K562 (cell line): ENCODE results near the gene TESMIN. TPM values are rescaled to one million over a fixed set of nuclear protein-coding genes. Genes with fewer than 3 reads are reported as not detected.

Source experiments
- GATAD2B ChIP-seq: fragments of 450-650 bp; IDR thresholded peaks from 2 replicates; pipeline ENCODE4 v1.6.1; 2017; ENCODE audit warnings: mild to moderate bottlenecking, borderline replicate concordance
- MCM3 ChIP-seq: fragments of 450-650 bp; IDR thresholded peaks from 2 replicates; pipeline ENCODE4 v1.6.1; 2016
- NCOA2 ChIP-seq, 2 experiments: fragments of 450-650 bp; IDR thresholded peaks; 2 replicates each; pipeline ENCODE4 v1.6.1; 2018; ENCODE audit warnings: mild to moderate bottlenecking in 2 of 2, moderate library complexity in 1 of 2; ENCODE audit not compliant: partially characterized antibody in 2 of 2
- SMARCC2 ChIP-seq: fragments of 450-650 bp; IDR thresholded peaks from 2 replicates; pipeline ENCODE4 v1.6.1; 2017; ENCODE audit warnings: antibody characterized with exemption, moderate library complexity, mild to moderate bottlenecking, low read depth
- SNRNP70 ChIP-seq: fragments of 200-400 bp; formaldehyde crosslinking; optimal IDR thresholded peaks from 2 replicates; pipeline ENCODE3; 2017; ENCODE audit warnings: low read depth, low read length
- XRCC3 ChIP-seq: fragments of 450-650 bp; IDR thresholded peaks from 2 replicates; pipeline ENCODE4 v1.6.1; 2017; ENCODE audit warnings: mild to moderate bottlenecking, moderate library complexity
- ZNF76 ChIP-seq: fragments of 250-450 bp; sonication (Bioruptor Pico); IDR thresholded peaks from 2 replicates; pipeline ENCODE4 v1.4.0; 2020; ENCODE audit warnings: mild to moderate bottlenecking, moderate library complexity, borderline replicate concordance
- polyA plus RNA-seq, 8 experiments: library from polyadenylated mRNA; depleted of rRNA in 4 of 8; stranded (reverse) in 5 of 8; unstranded in 3 of 8; fragments of >200 nt; fragmentation: Nextera tagmentation in 2 of 8; fragmentation: Illumina TruSeq in 1 of 8; extraction: Ambion mirVana in 2 of 8; extraction: Trizol in 1 of 8; gene quantifications; 2 replicates each; pipeline versions ENCODE4 v1.2.1 to v1.2.3, GENCODE V29; 2011 to 2014; ENCODE audit warnings: inconsistent platforms in 1 of 8, missing spikeins in 1 of 8
- total RNA-seq, 7 experiments: library from RNA; depleted of rRNA in 6 of 7; stranded (reverse); fragments of >200 nt in 6 of 7; fragmentation: Illumina TruSeq in 2 of 7; extraction: Trizol in 2 of 7; gene quantifications; 2 replicates each; pipeline versions ENCODE4 v1.2.1 to v1.2.3, GENCODE V29; 2011 to 2021; ENCODE audit warnings: low replicate concordance in 1 of 7
- TF ChIP-seq, protein P1 (sequence below): fragments of 250-450 bp; sonication (Bioruptor Pico); IDR thresholded peaks from 2 replicates; pipeline ENCODE4 v1.5.1; 2021; ENCODE audit warnings: mild to moderate bottlenecking
- TF ChIP-seq, protein P2 (sequence below): fragments of 450-650 bp; formaldehyde crosslinking; IDR thresholded peaks from 2 replicates; pipeline ENCODE4 v1.4.0; 2022; ENCODE audit warnings: missing genetic modification characterization
- TF ChIP-seq, protein P3 (sequence below): fragments of 450-650 bp; formaldehyde crosslinking; IDR thresholded peaks from 2 replicates; pipeline ENCODE4 v1.4.0; 2020; ENCODE audit warnings: mild to moderate bottlenecking

The TESMIN gene
- total and polyA plus RNA-seq, 9 of the 15 experiments (the other 6 are each of a cell fraction or from before 2014, with no cell fraction given): 8.9 to 50.5 (median 15.0) TPM

- TF ChIP-seq, protein P1, sequence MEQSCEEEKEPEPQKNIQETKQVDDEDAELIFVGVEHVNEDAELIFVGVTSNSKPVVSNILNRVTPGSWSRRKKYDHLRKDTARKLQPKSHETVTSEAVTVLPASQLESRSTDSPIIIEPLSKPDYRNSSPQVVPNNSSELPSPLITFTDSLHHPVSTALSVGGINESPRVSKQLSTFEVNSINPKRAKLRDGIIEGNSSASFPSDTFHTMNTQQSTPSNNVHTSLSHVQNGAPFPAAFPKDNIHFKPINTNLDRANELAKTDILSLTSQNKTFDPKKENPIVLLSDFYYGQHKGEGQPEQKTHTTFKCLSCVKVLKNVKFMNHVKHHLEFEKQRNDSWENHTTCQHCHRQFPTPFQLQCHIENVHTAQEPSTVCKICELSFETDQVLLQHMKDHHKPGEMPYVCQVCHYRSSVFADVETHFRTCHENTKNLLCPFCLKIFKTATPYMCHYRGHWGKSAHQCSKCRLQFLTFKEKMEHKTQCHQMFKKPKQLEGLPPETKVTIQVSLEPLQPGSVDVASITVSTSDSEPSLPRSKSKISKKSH: no peak
- TF ChIP-seq SMARCC2 (no peak), MCM3 (no peak), XRCC3 (no peak), GATAD2B (no peak), ZNF76 (no peak), NCOA2 (IDR thresholded peaks at IDR 0.05; ENCODE audit: partially characterized antibody in 2 of 2) (no peak), SNRNP70 (no peak)
- TF ChIP-seq, protein P2, sequence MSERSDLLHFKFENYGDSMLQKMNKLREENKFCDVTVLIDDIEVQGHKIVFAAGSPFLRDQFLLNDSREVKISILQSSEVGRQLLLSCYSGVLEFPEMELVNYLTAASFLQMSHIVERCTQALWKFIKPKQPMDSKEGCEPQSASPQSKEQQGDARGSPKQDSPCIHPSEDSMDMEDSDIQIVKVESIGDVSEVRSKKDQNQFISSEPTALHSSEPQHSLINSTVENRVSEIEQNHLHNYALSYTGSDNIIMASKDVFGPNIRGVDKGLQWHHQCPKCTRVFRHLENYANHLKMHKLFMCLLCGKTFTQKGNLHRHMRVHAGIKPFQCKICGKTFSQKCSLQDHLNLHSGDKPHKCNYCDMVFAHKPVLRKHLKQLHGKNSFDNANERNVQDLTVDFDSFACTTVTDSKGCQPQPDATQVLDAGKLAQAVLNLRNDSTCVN: no peak
- TF ChIP-seq, protein P3, sequence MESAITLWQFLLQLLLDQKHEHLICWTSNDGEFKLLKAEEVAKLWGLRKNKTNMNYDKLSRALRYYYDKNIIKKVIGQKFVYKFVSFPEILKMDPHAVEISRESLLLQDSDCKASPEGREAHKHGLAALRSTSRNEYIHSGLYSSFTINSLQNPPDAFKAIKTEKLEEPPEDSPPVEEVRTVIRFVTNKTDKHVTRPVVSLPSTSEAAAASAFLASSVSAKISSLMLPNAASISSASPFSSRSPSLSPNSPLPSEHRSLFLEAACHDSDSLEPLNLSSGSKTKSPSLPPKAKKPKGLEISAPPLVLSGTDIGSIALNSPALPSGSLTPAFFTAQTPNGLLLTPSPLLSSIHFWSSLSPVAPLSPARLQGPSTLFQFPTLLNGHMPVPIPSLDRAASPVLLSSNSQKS (CRISPR knock-in tag): no peak
Observed at GRCh38 chr11:68660066-68660810, 91.1 kb downstream of the TESMIN start (continued).
